ENCODE results near the gene RPL23.

DNA sequence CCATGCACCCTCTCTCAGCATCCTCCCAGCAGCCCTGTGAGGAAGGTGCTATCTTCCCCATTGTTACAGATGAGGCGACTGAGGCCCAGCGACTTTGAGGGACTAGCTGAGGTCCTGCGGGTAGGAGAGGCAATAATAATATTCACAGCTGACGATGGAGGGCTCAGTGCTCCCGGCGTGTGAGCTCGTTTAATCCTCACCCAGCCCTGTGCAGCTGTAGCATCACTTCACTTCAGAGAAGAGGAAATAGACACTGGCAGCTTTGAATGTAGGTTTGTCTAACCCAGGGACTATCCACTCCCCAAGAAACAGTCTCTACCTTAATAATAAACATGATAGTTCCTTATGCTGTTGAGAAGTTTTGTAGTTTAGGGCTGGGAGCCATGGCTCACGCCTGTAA is 37.9 kb upstream of the RPL23 start:
- TF ChIP-seq, protein P1, sequence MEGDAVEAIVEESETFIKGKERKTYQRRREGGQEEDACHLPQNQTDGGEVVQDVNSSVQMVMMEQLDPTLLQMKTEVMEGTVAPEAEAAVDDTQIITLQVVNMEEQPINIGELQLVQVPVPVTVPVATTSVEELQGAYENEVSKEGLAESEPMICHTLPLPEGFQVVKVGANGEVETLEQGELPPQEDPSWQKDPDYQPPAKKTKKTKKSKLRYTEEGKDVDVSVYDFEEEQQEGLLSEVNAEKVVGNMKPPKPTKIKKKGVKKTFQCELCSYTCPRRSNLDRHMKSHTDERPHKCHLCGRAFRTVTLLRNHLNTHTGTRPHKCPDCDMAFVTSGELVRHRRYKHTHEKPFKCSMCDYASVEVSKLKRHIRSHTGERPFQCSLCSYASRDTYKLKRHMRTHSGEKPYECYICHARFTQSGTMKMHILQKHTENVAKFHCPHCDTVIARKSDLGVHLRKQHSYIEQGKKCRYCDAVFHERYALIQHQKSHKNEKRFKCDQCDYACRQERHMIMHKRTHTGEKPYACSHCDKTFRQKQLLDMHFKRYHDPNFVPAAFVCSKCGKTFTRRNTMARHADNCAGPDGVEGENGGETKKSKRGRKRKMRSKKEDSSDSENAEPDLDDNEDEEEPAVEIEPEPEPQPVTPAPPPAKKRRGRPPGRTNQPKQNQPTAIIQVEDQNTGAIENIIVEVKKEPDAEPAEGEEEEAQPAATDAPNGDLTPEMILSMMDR (IDR thresholded peaks at IDR 0.05; ENCODE audit: low read length) = no peak
- TF ChIP-seq EZH2phosphoT487 (IDR thresholded peaks at IDR 0.05; ENCODE audit: low read length) (no peak), EZH2 (optimal IDR thresholded peaks at IDR 0.05; ENCODE audit: low read depth, low read length) (no peak)
